Measurements from ENCODE around the gene IHH. TPM values are rescaled to one million over a fixed set of nuclear protein-coding genes. Genes with fewer than 3 reads are reported as not detected.
A peak's percentile ranks its signal among the peaks of the same experiment; 100 is the strongest.

The IHH gene
- polyA plus RNA-seq, 1 of the 3 experiments (the other 2 are of a cell fraction): 0.03 TPM

DNA sequence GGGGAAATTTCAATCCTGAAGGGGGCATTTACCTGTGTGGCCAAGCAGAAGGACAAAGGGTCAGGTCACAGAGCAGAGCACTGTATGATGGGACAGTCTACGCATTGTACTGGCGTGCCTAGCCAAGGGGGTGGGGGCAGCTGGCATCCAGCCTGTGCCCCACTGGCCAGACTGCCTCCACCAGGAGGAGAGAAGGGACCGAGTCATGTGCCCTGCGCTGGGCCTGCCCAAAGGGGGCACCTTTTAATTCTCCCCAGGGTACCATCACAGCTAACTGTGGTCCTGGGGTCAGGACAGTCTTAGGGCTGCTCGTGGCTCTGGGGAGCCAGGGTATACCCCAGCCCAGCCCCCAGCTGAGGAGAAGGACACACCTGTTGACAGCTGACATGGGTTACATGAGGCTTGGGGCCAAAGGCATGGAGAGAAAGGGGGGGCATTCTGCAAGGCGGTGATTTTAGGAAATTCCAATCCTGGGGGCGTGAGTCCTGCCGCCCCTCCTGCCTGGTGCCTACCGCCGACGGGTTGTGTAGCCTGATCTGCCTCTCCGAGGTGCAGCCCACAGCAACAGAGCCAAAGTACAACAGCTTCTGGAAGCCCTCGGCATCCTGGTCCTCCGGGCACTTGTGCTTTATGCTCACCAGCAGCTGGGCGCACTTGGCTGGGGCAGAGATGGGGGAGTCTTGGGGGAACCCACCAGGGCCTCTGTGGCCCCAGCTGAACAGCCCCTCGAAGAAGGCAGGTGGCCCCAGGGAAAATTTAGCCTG is 30.4 kb downstream of the IHH start:
- no peaks in the 10 kb centered on the region for H3K79me2 ChIP-seq (ENCODE audit: insufficient read depth)
- CTCF ChIA-PET: interaction anchor here (0.6 to 10.9 kb wide), 69 partner anchors 10 to 342 kb away, joined by 3 to 238 read pairs (median 6); partner anchors contain the start of genes ANKZF1, ATG9A, CFAP65 and FEV
- no peak overlapping the region for H3K4me2 ChIP-seq
- H3K27ac ChIP-seq (ENCODE audit: low read depth in 2 of 2, low read length in 1 of 2): no peak overlapping the region; a peak in 1 of 4 replicates
- H3F3A ChIP-seq (replicated peaks; ENCODE audit: insufficient read depth): no peaks in the 10 kb centered on the region
- no peaks in the 10 kb centered on the region for H3K9me3 ChIP-seq
- no peak for TF ChIP-seq GABPA (IDR thresholded peaks at IDR 0.05; ENCODE audit: low read depth)
- H3K4me3 ChIP-seq (ENCODE audit: low read depth in 2 of 2, low read length in 1 of 2): no peak overlapping the region
- no peak overlapping the region for H3K9ac ChIP-seq
- no peaks in the 10 kb centered on the region for H4K20me1 ChIP-seq (ENCODE audit: insufficient read depth)
- H3K9me2 ChIP-seq: no peaks in the 10 kb centered on the region
- H2AFZ ChIP-seq (ENCODE audit: low read depth): no peak overlapping the region
- H3K27me3 ChIP-seq (ENCODE audit: insufficient read depth): peaks cover 18% of the 10 kb centered on the region; the same call in 1 of the 2 replicates
- no peaks in the 10 kb centered on the region for H3K36me3 ChIP-seq (replicated peaks in 1 of 2; ENCODE audit: control insufficient read depth in 1 of 2, insufficient read depth in 2 of 2, low read length in 1 of 2)
- H3K4me1 ChIP-seq (ENCODE audit: control insufficient read depth in 1 of 2, insufficient read depth in 2 of 2, low read depth in 1 of 2, low read length in 1 of 2): peaks cover 0 to 5% of the 10 kb centered on the region in 2 experiments; a peak in 1 of 4 replicates
- POLR2A ChIA-PET: interaction anchor here (0.5 to 1.7 kb wide), 4 partner anchors 33 to 89 kb away, joined by 3 to 5 read pairs (median 4); no protein-coding TSS in a partner anchor
- DNase-seq: no peak
- 48% methylated on average over 14 of the region's 16 CpGs for WGBS (ENCODE audit: low lambda C conversion rate)

DNA sequence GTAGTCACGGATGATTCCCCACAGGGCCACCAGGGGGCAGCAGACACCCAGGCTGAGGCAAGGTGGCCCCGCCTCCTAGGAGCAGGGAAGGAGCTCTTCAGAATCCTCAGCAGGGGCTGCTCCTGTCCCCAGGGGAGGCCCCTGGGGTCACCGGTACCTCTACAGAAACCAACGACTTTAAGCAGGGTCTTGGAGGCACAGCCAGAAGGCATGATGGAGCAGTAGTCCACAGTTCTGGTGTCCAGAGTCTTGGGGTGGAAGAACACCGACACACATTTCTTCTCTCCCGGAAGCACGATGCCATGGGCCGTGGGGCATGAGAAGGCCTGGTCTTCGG is 30.9 kb downstream of the IHH start:
- H3K9me3 ChIP-seq: no peaks in the 10 kb centered on the region
- 72% methylated on average over 5 of the region's 9 CpGs for WGBS (ENCODE audit: low lambda C conversion rate)
- peaks cover 18% of the 10 kb centered on the region; the same call in 1 of the 2 replicates for H3K27me3 ChIP-seq (ENCODE audit: insufficient read depth)
- H4K20me1 ChIP-seq (ENCODE audit: insufficient read depth): no peaks in the 10 kb centered on the region
- TF ChIP-seq, protein P1, sequence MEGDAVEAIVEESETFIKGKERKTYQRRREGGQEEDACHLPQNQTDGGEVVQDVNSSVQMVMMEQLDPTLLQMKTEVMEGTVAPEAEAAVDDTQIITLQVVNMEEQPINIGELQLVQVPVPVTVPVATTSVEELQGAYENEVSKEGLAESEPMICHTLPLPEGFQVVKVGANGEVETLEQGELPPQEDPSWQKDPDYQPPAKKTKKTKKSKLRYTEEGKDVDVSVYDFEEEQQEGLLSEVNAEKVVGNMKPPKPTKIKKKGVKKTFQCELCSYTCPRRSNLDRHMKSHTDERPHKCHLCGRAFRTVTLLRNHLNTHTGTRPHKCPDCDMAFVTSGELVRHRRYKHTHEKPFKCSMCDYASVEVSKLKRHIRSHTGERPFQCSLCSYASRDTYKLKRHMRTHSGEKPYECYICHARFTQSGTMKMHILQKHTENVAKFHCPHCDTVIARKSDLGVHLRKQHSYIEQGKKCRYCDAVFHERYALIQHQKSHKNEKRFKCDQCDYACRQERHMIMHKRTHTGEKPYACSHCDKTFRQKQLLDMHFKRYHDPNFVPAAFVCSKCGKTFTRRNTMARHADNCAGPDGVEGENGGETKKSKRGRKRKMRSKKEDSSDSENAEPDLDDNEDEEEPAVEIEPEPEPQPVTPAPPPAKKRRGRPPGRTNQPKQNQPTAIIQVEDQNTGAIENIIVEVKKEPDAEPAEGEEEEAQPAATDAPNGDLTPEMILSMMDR (IDR thresholded peaks at IDR 0.05): peak; percentile 84
- no peak for TF ChIP-seq FOXM1 (IDR thresholded peaks at IDR 0.05; ENCODE audit: low read depth)
- TF ChIP-seq RAD21 (IDR thresholded peaks at IDR 0.05; ENCODE audit: low read length): peak; percentile 91
- TF ChIP-seq SMC3 (IDR thresholded peaks at IDR 0.05; ENCODE audit: low read depth, low read length): peak; percentile 93
- TF ChIP-seq CHD2 (IDR thresholded peaks at IDR 0.05; ENCODE audit: low read length, partially characterized antibody): no peak
- no peak for TF ChIP-seq TEAD4 (IDR thresholded peaks at IDR 0.05; ENCODE audit: borderline replicate concordance, insufficient read depth)
- 0 out of 2 replicates have a peak, but pooled peaks have one; percentile 21 for TF ChIP-seq RCOR1 (IDR thresholded peaks at IDR 0.05; ENCODE audit: low read length)
- no peaks in the 10 kb centered on the region for H3K79me2 ChIP-seq (ENCODE audit: insufficient read depth)
- H3K4me3 ChIP-seq (ENCODE audit: low read depth in 2 of 2, low read length in 1 of 2): peak overlapping the region in 1 of 2 experiments; percentile 49; a peak in 1 of 4 replicates
- H3K36me3 ChIP-seq (replicated peaks in 1 of 2; ENCODE audit: control insufficient read depth in 1 of 2, insufficient read depth in 2 of 2, low read length in 1 of 2): no peaks in the 10 kb centered on the region
- H3K4me2 ChIP-seq: no peak overlapping the region
- no peak overlapping the region for H2AFZ ChIP-seq (ENCODE audit: low read depth)
- H3K27ac ChIP-seq (ENCODE audit: low read depth in 2 of 2, low read length in 1 of 2): no peak overlapping the region; a peak in 1 of 4 replicates
- H3F3A ChIP-seq (replicated peaks; ENCODE audit: insufficient read depth): no peaks in the 10 kb centered on the region
- ChIA-PET POLR2A (interaction anchor here (1.0 to 1.7 kb wide), 3 partner anchors 32 to 89 kb away, joined by 3 to 5 read pairs (median 4); no protein-coding TSS in a partner anchor), CTCF (interaction anchor here (0.6 to 10.9 kb wide), 68 partner anchors 11 to 342 kb away, joined by 3 to 238 read pairs (median 6); partner anchors contain the start of genes ANKZF1, ATG9A, CFAP65 and FEV)
- peaks cover 0 to 5% of the 10 kb centered on the region in 2 experiments; a peak in 1 of 4 replicates for H3K4me1 ChIP-seq (ENCODE audit: control insufficient read depth in 1 of 2, insufficient read depth in 2 of 2, low read depth in 1 of 2, low read length in 1 of 2)
- peak; percentile 93 for DNase-seq
- H3K9me2 ChIP-seq: no peaks in the 10 kb centered on the region
- H3K9ac ChIP-seq: no peak overlapping the region
